K562 (cell line): ENCODE measurements around the gene C1GALT1C1L. TPM values are rescaled to one million over a fixed set of nuclear protein-coding genes. Genes with fewer than 3 reads are reported as not detected.

Experiments used
- ATAC-seq: fragments of 200-7000 bp; cut with Tn5 transposase; 3 replicates; pipeline ENCODE4 v1.9.1; 2020; ENCODE audit warnings: moderate library complexity
- BruUV-seq: library from RNA; stranded (reverse); fragments of 400-500 nt; replicated peaks from 2 replicates; lab custom pipeline; 2021; lab: Mats Ljungman, UMichigan
- CTCF ChIA-PET: fragments of 300-600 bp; formaldehyde crosslinking; extraction: SDS; loops from one replicate; lab custom pipeline; 2021; ENCODE audit warnings: low intra/inter-chr PET ratio; lab: Yijun Ruan, JAX
- POLR2A ChIA-PET: fragments of 300-600, 350-650 bp; sonication (Branson Sonifier 250); formaldehyde crosslinking; extraction: SDS; loops from one replicate; lab custom pipeline; 2021; ENCODE audit warnings: antibody characterized with exemption, inconsistent platforms; lab: Yijun Ruan, JAX
- DNase-seq, 4 experiments: peaks; one replicate each; pipeline versions ENCODE4 v3.0.0 to v3.0.0-alpha.2; 2011 to 2018; ENCODE audit warnings: low spot score in 3 of 4, mixed read lengths in 3 of 4; ENCODE audit errors: extremely low read depth in 1 of 4
- FAIRE-seq: peaks from 2 replicates; lab custom pipeline; 2011; peaks lifted over from hg19 to GRCh38; lab: Jason Lieb, UNC
- H2AFZ ChIP-seq: 2 replicates; pipeline ENCODE4 v1.6.0; 2011; ENCODE audit warnings: low read depth, low read length, control low read depth, inconsistent platforms
- H3K27ac ChIP-seq: fragments of 200-600 bp; 3 replicates; pipeline ENCODE4 v1.8.0; 2011; ENCODE audit warnings: low read depth, mild to moderate bottlenecking, control low read depth, inconsistent platforms, low read length, moderate library complexity, mixed read lengths; ENCODE audit errors: extremely low read depth
- H3K27me3 ChIP-seq, 2 experiments: fragments of 300-600 bp in 1 of 2; 2 replicates in 1 of 2; 3 replicates in 1 of 2; pipeline versions ENCODE4 v1.6.0 to v1.8.0; 2011; ENCODE audit warnings: inconsistent platforms in 2 of 2, low read length in 2 of 2, mild to moderate bottlenecking in 1 of 2, mixed read lengths in 1 of 2, moderate library complexity in 1 of 2; ENCODE audit not compliant: control insufficient read depth in 2 of 2, insufficient read depth in 2 of 2
- H3K36me3 ChIP-seq: fragments of 300-600 bp; 3 replicates; pipeline ENCODE4 v1.8.0; 2011; ENCODE audit warnings: mild to moderate bottlenecking, low read length, inconsistent platforms; ENCODE audit not compliant: control insufficient read depth, insufficient read depth
- H3K4me1 ChIP-seq, 2 experiments: fragments of 200-600 bp in 1 of 2; replicated peaks in 1 of 2; 2 replicates in 1 of 2; 3 replicates in 1 of 2; pipeline versions ENCODE4 v1.5.1 to v1.8.0; 2011; ENCODE audit warnings: inconsistent platforms in 2 of 2, low read length in 2 of 2, mild to moderate bottlenecking in 1 of 2, mixed read lengths in 1 of 2, moderate library complexity in 1 of 2; ENCODE audit not compliant: control insufficient read depth in 2 of 2, insufficient read depth in 2 of 2
- H3K4me2 ChIP-seq: 2 replicates; pipeline ENCODE4 v1.6.1; 2011; ENCODE audit warnings: low read length, control low read depth, inconsistent platforms, mixed read lengths; ENCODE audit not compliant: insufficient read depth
- H3K4me3 ChIP-seq: fragments of 200-600 bp; sonication (generic), shearing (Covaris generic); 2 replicates; pipeline ENCODE4 v1.5.1; 2016; ENCODE audit warnings: control low read depth, inconsistent platforms
- H3K79me2 ChIP-seq: fragments of 200-600 bp; 3 replicates; pipeline ENCODE4 v1.8.0; 2011; ENCODE audit warnings: low read length, inconsistent platforms; ENCODE audit not compliant: control insufficient read depth, insufficient read depth
- H3K9ac ChIP-seq, 2 experiments: 2 replicates each; pipeline versions ENCODE4 v1.6.0 to v1.6.1; 2011; ENCODE audit warnings: low read depth in 2 of 2, low read length in 2 of 2, control low read depth in 1 of 2, inconsistent platforms in 1 of 2, mild to moderate bottlenecking in 1 of 2, mixed read lengths in 1 of 2; ENCODE audit not compliant: insufficient read depth in 1 of 2
- H3K9me1 ChIP-seq: one replicate; pipeline ENCODE4 v1.6.0; 2011; ENCODE audit warnings: inconsistent platforms, mild to moderate bottlenecking, low read length, moderate library complexity; ENCODE audit not compliant: control insufficient read depth, insufficient read depth
- H3K9me3 ChIP-seq: replicated peaks from 2 replicates; pipeline ENCODE4 v1.5.1; 2011; ENCODE audit warnings: low read depth, low read length, inconsistent platforms; ENCODE audit not compliant: control insufficient read depth, insufficient read depth
- H4K20me1 ChIP-seq: replicated peaks from 2 replicates; pipeline ENCODE4 v1.6.1; 2011; ENCODE audit warnings: low read length, inconsistent platforms, mixed read lengths; ENCODE audit not compliant: control insufficient read depth, insufficient read depth
- ARNT ChIP-seq, 2 experiments: fragments of 450-650 bp; IDR thresholded peaks; 2 replicates each; pipeline ENCODE4 v1.6.1; 2016; ENCODE audit warnings: mild to moderate bottlenecking in 1 of 2
- CBX2 ChIP-seq: fragments of 200-600 bp; sonication (generic); IDR thresholded peaks from one replicate; pipeline ENCODE4 v1.6.1; 2012; ENCODE audit warnings: mild to moderate bottlenecking, low read length, inconsistent platforms; ENCODE audit not compliant: insufficient read depth, poor library complexity, severe bottlenecking
- DDX20 ChIP-seq: fragments of 450-650 bp; IDR thresholded peaks from 2 replicates; pipeline ENCODE4 v1.6.1; 2016; ENCODE audit warnings: missing genetic modification characterization, low read depth, mild to moderate bottlenecking, missing compliant biosample characterization, moderate library complexity
- HEY1 ChIP-seq: fragments of 250-450 bp; sonication (Bioruptor Pico); IDR thresholded peaks from 2 replicates; pipeline ENCODE4 v1.5.0; 2020; ENCODE audit warnings: mild to moderate bottlenecking, moderate library complexity, borderline replicate concordance
- KLF1 ChIP-seq: fragments of 450-650 bp; IDR thresholded peaks from 2 replicates; pipeline ENCODE4 v1.6.1; 2016; ENCODE audit warnings: missing genetic modification characterization, missing compliant biosample characterization
- PTTG1 ChIP-seq: fragments of 450-650 bp; IDR thresholded peaks from 2 replicates; pipeline ENCODE4 v1.6.1; 2016; ENCODE audit warnings: low read depth, mild to moderate bottlenecking, missing genetic modification characterization, missing compliant biosample characterization
- SMARCA4 ChIP-seq: fragments of 450-650 bp; IDR thresholded peaks from 2 replicates; pipeline ENCODE4 v1.6.1; 2016
- ZNF175 ChIP-seq: fragments of 200-800 bp; sonication (Bioruptor generic); IDR thresholded peaks from 2 replicates; pipeline ENCODE4 v1.6.1; 2016; ENCODE audit warnings: low read depth, mild to moderate bottlenecking, missing genetic modification characterization, missing compliant biosample characterization
- ZNF785 ChIP-seq: fragments of 250-450 bp; sonication (Bioruptor Pico); IDR thresholded peaks from 2 replicates; pipeline ENCODE4 v1.4.0; 2020; ENCODE audit warnings: mild to moderate bottlenecking
- WGBS: fragments of 100-300 bp; shearing (Covaris generic); methylation state at CpG from one replicate; pipeline ENCODE4 v1.1.6; 2016; ENCODE audit warnings: low coverage, mixed read lengths; ENCODE audit not compliant: insufficient coverage; ENCODE audit errors: missing lambda C conversion rate; 5-methylcytosine and 5-hydroxymethylcytosine counted together
- in situ Hi-C: fragments of 300-500 bp; cut with MboI; formaldehyde crosslinking; loops from 4 replicates; pipeline ENCODE4 v1.15.0; 2018; ENCODE audit warnings: inconsistent platforms, mixed read lengths
- intact Hi-C: fragments of 100-400 bp; cut with micrococcal nuclease; formaldehyde crosslinking; loops from 2 replicates; pipeline ENCODE4 v1.14.2; 2022
- polyA plus RNA-seq, 8 experiments: library from polyadenylated mRNA; depleted of rRNA in 4 of 8; stranded (reverse) in 5 of 8; unstranded in 3 of 8; fragments of >200 nt; fragmentation: Nextera tagmentation in 2 of 8; fragmentation: Illumina TruSeq in 1 of 8; extraction: Ambion mirVana in 2 of 8; extraction: Trizol in 1 of 8; gene quantifications; 2 replicates each; pipeline versions ENCODE4 v1.2.1 to v1.2.3, GENCODE V29; 2011 to 2014; ENCODE audit warnings: inconsistent platforms in 1 of 8, missing spikeins in 1 of 8
- total RNA-seq, 7 experiments: library from RNA; depleted of rRNA in 6 of 7; stranded (reverse); fragments of >200 nt in 6 of 7; fragmentation: Illumina TruSeq in 2 of 7; extraction: Trizol in 2 of 7; gene quantifications; 2 replicates each; pipeline versions ENCODE4 v1.2.1 to v1.2.3, GENCODE V29; 2011 to 2021; ENCODE audit warnings: low replicate concordance in 1 of 7
- TF ChIP-seq, protein P1 (sequence below): sonication (generic); formaldehyde crosslinking; IDR thresholded peaks from 2 replicates; pipeline ENCODE4 v1.8.0; 2023; ENCODE audit warnings: mild to moderate bottlenecking, missing genetic modification reagents
- TF ChIP-seq, protein P2 (sequence below): fragments of 450-650 bp; IDR thresholded peaks from 2 replicates; pipeline ENCODE4 v1.6.1; 2016; ENCODE audit warnings: low read depth

Gene C1GALT1C1L
- total and polyA plus RNA-seq, 9 of the 15 experiments (the other 6 are each of a cell fraction or from before 2014, with no cell fraction given), result 1.0 to 4.4 (median 1.9) TPM

DNA sequence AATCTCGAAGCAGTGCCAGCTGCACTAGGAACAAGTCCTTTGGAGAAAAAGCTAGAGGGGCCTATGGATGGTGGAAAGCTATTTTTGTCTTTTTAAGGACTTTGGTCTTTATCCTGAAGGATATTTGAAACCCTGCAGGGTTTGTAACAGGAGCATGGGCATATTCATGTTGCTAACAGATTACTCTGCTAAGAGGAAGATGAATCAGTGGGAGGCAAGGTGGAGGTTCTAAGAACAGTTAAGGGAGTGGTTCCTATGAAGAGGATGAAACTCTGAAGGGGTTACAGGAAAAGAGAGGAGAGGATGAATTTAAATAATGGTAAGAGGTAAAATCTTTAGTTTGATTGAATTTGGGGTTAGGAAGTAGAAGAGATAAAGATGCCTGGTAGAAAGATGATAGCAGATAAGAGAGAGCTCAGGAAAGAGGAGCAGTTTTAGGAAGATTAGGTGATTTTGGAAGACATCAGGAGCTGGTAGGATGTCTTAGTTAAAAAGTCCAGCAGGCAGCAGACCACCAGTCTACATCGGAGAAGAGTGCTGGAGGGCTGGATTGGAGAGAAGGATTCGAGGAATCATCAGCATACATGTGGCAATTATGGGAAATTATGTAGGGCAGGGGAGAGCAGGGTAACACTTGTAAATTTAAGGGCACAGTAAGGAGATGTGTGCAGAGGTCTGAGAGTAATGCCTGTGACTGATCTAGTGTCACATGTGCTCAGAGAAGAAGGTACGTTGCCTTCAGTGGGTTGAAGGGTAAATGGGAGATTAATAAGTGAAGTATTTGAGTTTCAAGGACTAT lies 39.3 kb upstream of the C1GALT1C1L start (continued):
- no peak for TF ChIP-seq ZNF175
- TF ChIP-seq, protein P1, sequence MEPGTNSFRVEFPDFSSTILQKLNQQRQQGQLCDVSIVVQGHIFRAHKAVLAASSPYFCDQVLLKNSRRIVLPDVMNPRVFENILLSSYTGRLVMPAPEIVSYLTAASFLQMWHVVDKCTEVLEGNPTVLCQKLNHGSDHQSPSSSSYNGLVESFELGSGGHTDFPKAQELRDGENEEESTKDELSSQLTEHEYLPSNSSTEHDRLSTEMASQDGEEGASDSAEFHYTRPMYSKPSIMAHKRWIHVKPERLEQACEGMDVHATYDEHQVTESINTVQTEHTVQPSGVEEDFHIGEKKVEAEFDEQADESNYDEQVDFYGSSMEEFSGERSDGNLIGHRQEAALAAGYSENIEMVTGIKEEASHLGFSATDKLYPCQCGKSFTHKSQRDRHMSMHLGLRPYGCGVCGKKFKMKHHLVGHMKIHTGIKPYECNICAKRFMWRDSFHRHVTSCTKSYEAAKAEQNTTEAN (CRISPR knock-in tag), result no peak
- TF ChIP-seq ARNT (IDR thresholded peaks at IDR 0.05), result no peak
- peak; percentile 20; the same call in 1 of the 2 replicates for TF ChIP-seq SMARCA4

DNA sequence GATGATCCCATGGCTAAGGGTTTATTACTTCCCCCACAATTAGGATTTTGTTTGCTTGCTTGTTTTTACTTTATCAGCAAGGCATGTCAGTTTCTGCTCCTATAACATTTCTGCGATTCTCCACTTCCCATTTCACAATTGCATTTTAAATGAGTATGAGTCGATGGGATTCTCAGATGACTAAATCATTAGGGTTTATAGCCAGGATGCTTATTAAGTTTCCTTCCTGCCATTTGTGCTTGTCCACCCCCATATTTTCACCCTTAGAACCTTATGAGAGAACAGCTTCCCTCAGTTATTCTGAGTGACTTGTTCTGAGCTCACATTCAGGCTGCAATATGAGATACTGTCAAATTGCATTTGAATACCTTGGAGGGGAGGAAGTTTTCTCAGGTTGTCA lies 37.9 kb upstream of the C1GALT1C1L start:
- no peak for ATAC-seq
- no peak for DNase-seq
- intact Hi-C loops (no loop called here), in situ Hi-C loops (no loop called here)
- ChIA-PET POLR2A (interaction anchor here (0.6 to 1.0 kb wide), 2 partner anchors 11 to 481 kb away, joined by 3 to 5 read pairs; no protein-coding TSS in a partner anchor), CTCF (no interaction called here)
- Histone ChIP-seq H3K9ac (no peak overlapping the region), H3K4me1 (peaks cover 2 to 8% of the 10 kb centered on the region in 2 experiments; a peak in 3 of 5 replicates), H3K9me3 (no peaks in the 10 kb centered on the region), H3K9me1 (no peaks in the 10 kb centered on the region), H3K4me2 (no peak overlapping the region), H3K27me3 (no peaks in the 10 kb centered on the region), H4K20me1 (no peaks in the 10 kb centered on the region), H3K36me3 (no peaks in the 10 kb centered on the region), H3K79me2 (no peaks in the 10 kb centered on the region), H3K27ac (no peak overlapping the region), H3K4me3 (no peak overlapping the region), H2AFZ (no peak overlapping the region)
- no TSS peak for BruUV-seq
- no peak for FAIRE-seq
- WGBS, result 23% methylated on average over 2 of the region's 2 CpGs
- TF ChIP-seq CBX2, result no peak
- no peak for TF ChIP-seq ZNF785 (CRISPR knock-in tag)
- no peak for TF ChIP-seq DDX20 (tag)
- no peak for TF ChIP-seq PTTG1
- no peak for TF ChIP-seq KLF1
- no peak for TF ChIP-seq HEY1
- TF ChIP-seq, protein P2, sequence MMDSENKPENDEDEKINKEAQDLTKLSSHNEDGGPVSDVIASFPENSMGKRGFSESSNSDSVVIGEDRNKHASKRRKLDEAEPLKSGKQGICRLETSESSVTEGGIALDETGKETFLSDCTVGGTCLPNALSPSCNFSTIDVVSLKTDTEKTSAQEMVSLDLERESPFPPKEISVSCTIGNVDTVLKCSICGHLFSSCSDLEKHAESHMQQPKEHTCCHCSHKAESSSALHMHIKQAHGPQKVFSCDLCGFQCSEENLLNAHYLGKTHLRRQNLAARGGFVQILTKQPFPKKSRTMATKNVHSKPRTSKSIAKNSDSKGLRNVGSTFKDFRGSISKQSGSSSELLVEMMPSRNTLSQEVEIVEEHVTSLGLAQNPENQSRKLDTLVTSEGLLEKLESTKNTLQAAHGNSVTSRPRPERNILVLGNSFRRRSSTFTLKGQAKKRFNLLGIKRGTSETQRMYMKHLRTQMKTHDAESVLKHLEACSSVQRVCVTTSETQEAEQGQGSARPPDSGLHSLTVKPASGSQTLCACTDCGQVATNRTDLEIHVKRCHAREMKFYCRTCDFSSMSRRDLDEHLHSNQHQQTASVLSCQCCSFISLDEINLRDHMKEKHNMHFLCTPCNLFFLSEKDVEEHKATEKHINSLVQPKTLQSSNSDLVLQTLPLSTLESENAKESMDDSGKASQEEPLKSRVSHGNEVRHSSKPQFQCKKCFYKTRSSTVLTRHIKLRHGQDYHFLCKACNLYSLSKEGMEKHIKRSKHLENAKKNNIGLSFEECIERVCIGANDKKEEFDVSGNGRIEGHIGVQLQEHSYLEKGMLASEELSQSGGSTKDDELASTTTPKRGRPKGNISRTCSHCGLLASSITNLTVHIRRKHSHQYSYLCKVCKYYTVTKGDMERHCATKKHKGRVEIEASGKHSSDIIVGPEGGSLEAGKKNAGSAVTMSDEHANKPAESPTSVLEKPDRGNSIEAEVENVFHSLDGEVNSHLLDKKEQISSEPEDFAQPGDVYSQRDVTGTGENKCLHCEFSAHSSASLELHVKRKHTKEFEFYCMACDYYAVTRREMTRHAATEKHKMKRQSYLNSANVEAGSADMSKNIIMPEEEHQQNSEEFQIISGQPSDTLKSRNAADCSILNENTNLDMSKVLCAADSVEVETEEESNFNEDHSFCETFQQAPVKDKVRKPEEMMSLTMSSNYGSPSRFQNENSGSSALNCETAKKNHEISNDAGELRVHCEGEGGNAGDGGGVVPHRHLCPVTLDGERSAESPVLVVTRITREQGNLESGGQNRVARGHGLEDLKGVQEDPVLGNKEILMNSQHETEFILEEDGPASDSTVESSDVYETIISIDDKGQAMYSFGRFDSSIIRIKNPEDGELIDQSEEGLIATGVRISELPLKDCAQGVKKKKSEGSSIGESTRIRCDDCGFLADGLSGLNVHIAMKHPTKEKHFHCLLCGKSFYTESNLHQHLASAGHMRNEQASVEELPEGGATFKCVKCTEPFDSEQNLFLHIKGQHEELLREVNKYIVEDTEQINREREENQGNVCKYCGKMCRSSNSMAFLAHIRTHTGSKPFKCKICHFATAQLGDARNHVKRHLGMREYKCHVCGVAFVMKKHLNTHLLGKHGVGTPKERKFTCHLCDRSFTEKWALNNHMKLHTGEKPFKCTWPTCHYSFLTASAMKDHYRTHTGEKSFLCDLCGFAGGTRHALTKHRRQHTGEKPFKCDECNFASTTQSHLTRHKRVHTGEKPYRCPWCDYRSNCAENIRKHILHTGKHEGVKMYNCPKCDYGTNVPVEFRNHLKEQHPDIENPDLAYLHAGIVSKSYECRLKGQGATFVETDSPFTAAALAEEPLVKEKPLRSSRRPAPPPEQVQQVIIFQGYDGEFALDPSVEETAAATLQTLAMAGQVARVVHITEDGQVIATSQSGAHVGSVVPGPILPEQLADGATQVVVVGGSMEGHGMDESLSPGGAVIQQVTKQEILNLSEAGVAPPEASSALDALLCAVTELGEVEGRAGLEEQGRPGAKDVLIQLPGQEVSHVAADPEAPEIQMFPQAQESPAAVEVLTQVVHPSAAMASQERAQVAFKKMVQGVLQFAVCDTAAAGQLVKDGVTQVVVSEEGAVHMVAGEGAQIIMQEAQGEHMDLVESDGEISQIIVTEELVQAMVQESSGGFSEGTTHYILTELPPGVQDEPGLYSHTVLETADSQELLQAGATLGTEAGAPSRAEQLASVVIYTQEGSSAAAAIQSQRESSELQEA, result no peak
